ENCODE data around the gene EIPR1.

EIPR1 gene

DNA sequence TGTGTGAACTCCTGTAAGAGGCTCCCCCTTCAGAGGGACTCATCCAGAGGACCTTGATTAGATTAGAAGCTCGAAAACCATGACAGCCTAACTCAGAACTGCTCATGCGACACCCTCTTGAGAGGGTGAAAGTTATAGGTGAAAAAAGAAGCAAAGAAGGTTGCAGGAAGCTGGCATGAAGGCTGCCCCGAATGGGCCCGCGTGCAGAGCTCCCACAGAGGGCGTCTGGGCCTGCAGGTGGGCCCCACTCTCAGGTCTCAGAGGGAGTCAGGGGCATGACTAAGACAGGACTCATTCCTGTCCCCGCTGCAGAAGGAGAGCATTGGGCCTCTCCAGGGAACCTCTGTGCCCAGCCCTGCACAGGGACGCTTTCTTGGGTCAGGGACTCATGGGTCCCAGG lies 235.4 kb downstream of the EIPR1 start:
- Histone ChIP-seq H3K9me3 (ENCODE audit: low read depth, low read length) (no peaks in the 10 kb centered on the region), H3K36me3 (ENCODE audit: insufficient read depth, low read length) (no peaks in the 10 kb centered on the region), H3K4me3 (no peak overlapping the region), H3K9ac (ENCODE audit: insufficient read length) (no peak overlapping the region), H3K27ac (no peak overlapping the region)
- no peak for TF ChIP-seq POLR2AphosphoS5 (IDR thresholded peaks at IDR 0.05; ENCODE audit: borderline replicate concordance, low read depth, low read length)
- DNase-seq (ENCODE audit: low read depth, low spot score) = no peak

- TF ChIP-seq EZH2 (IDR thresholded peaks at IDR 0.05) = no peak
- TF ChIP-seq FOXP2 (optimal IDR thresholded peaks at IDR 0.05; ENCODE audit: control extremely low read depth, extremely low read length, insufficient read depth) = no peak
- no peak for TF ChIP-seq POLR2AphosphoS5 (IDR thresholded peaks at IDR 0.05; ENCODE audit: borderline replicate concordance, low read depth, low read length)
- Histone ChIP-seq H3K27ac (no peak overlapping the region), H3K9ac (ENCODE audit: insufficient read length) (no peak overlapping the region), H3K36me3 (ENCODE audit: insufficient read depth, low read length) (no peaks in the 10 kb centered on the region), H3K9me3 (ENCODE audit: low read depth, low read length) (no peaks in the 10 kb centered on the region), H3K4me3 (no peak overlapping the region)
- DNase-seq (ENCODE audit: low read depth, low spot score) = no peak
Observed at GRCh38 chr2:3141696-3142095, 235.9 kb downstream of the EIPR1 start.

DNA sequence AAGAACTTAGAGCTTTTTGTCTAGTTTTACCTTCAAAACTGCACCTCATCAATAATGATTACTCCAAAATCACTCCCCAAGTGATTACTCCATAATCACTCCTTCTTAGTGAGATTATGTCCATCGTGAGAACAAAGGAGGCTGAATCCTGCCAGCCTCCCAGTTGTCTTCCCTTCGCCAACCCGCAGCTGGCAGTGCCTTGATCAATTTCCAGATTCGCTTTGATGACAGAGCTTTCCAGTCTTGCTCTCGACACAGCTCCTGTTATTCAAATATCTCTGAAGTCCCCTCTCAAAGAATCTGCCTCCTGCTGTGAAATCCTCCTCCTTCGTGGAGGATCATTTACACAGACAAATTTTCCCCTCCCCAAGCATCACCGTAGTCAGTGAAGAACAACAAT lies 237.7 kb downstream of the EIPR1 start:
- no peak for DNase-seq (ENCODE audit: low read depth, low spot score)
- Histone ChIP-seq H3K36me3 (ENCODE audit: insufficient read depth, low read length) (no peaks in the 10 kb centered on the region), H3K4me3 (no peak overlapping the region), H3K9me3 (ENCODE audit: low read depth, low read length) (no peaks in the 10 kb centered on the region), H3K9ac (ENCODE audit: insufficient read length) (no peak overlapping the region), H3K27ac (no peak overlapping the region)
- no peak for TF ChIP-seq EZH2 (IDR thresholded peaks at IDR 0.05)
- TF ChIP-seq FOXP2 (optimal IDR thresholded peaks at IDR 0.05; ENCODE audit: control extremely low read depth, extremely low read length, insufficient read depth) = no peak
- TF ChIP-seq POLR2AphosphoS5 (IDR thresholded peaks at IDR 0.05; ENCODE audit: borderline replicate concordance, low read depth, low read length) = no peak

Data from SK-N-MC (cell line).